Fibroblast of mammary gland (primary cell): ENCODE measurements around the gene LRMDA.
A peak's percentile ranks its signal among the peaks of the same experiment; 100 is the strongest.

Experiments
- DNase-seq: peaks from one replicate; pipeline ENCODE4 v3.0.0-alpha.2; 2010; ENCODE audit warnings: low read depth
- H3K4me3 ChIP-seq: 2 replicates; pipeline ENCODE4 v1.5.1; 2011; ENCODE audit warnings: low read depth, mild to moderate bottlenecking, low read length, moderate library complexity; ENCODE audit not compliant: control insufficient read depth
- TF ChIP-seq, protein P1 (sequence below): conservative IDR thresholded peaks from 2 replicates; pipeline ENCODE4 v1.5.1; 2011; ENCODE audit warnings: low read depth, low read length, inconsistent platforms; ENCODE audit not compliant: control insufficient read depth, insufficient read depth

Gene LRMDA

DNA sequence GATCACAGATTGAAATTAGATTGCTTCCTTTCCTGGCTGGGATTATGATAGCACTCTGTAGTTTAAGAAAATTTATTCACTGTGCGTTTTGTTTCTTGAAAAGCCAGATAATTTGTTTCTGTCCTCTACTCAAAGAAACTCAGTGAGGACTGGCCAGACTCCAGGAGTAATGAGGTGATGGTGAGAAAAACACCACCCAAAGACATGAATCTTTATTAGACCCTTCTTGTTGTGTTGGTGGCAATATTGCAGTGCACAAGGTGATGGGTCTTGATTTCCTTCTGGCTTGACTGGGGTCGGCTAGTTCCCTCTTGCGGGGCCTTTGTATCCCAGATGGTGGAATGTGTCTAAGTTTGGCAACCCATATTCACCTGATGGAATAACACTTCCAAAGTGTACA is 756.8 kb downstream of the LRMDA start:
- TF ChIP-seq, protein P1, sequence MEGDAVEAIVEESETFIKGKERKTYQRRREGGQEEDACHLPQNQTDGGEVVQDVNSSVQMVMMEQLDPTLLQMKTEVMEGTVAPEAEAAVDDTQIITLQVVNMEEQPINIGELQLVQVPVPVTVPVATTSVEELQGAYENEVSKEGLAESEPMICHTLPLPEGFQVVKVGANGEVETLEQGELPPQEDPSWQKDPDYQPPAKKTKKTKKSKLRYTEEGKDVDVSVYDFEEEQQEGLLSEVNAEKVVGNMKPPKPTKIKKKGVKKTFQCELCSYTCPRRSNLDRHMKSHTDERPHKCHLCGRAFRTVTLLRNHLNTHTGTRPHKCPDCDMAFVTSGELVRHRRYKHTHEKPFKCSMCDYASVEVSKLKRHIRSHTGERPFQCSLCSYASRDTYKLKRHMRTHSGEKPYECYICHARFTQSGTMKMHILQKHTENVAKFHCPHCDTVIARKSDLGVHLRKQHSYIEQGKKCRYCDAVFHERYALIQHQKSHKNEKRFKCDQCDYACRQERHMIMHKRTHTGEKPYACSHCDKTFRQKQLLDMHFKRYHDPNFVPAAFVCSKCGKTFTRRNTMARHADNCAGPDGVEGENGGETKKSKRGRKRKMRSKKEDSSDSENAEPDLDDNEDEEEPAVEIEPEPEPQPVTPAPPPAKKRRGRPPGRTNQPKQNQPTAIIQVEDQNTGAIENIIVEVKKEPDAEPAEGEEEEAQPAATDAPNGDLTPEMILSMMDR, result no peak
- no peak overlapping the region for H3K4me3 ChIP-seq
- DNase-seq, result no peak

DNA sequence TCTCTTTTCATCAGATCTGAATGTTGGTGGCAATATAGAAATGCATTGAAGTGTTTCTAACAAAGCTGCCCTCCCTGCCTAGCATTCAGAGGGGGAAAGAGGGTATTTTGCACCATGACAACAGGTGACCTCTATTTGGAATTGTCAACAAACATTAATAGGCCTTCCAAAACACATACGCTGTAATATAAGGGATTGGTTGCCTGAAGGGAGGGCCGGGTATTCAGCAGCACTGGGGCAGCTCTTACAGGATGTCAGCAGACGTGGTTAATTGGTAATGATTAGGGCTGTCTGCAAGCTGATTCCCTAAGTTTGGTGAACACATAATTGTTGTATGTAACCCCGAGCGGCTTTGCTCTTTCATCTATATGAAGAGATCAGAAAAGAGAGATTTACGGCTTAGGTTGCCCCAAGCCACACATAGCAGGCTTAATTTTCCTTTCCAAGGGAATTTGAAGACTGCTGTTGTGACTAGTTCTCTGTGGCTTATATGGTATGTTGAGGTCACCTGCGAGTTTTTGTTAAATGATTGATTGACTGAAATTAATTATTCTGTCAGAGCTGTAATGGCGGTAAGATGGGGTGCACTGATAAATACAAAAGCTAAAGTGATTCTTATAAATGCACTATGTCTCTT is 759.3 kb downstream of the LRMDA start:
- TF ChIP-seq, protein P1, result no peak
- no peak for DNase-seq
- no peak overlapping the region for H3K4me3 ChIP-seq

DNA sequence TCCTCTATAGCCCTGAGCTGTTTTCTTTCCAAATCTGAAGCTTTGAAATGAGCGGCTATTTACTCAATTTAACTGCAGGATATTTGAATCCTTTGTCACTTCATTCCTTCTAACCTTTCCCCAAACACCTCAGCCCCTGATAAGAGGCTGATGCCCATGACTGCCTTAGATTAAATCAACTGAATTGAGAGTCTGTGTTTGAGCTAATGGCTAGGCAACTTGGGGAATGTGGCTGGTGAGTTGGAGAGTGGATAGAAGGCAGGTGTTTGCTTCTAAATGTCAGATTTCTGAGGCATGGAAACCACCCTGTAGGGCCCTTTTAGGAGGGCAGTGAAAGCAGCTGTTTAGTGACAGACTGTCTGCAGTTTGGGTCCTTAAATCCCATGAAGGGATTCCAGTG is 759.9 kb downstream of the LRMDA start:
- TF ChIP-seq, protein P1, result no peak

DNA sequence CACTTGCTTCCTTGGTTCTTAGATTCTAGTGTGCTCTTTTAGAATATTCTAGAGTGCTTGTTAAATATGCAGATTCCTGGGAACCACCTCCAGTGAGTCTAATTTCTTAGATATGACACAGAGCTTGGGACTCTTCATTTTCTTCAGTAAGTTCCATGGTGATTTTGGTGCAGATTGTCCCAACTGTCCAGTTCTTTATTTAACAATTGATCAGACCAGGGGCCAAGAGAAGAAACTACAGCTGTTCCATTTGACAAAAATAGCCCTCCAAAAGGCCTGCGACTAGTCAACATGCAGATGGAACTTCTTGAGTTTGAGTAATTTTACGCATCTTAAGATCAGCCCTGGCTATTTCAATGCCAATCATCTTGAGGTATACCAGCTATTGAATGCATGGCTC is 760.7 kb downstream of the LRMDA start:
- no peak for DNase-seq
- TF ChIP-seq, protein P1, result no peak
- no peak overlapping the region for H3K4me3 ChIP-seq

More for the DNA sequence above, 759.9 kb downstream of the LRMDA start:
- no peak for DNase-seq
- H3K4me3 ChIP-seq, result no peak overlapping the region

DNA sequence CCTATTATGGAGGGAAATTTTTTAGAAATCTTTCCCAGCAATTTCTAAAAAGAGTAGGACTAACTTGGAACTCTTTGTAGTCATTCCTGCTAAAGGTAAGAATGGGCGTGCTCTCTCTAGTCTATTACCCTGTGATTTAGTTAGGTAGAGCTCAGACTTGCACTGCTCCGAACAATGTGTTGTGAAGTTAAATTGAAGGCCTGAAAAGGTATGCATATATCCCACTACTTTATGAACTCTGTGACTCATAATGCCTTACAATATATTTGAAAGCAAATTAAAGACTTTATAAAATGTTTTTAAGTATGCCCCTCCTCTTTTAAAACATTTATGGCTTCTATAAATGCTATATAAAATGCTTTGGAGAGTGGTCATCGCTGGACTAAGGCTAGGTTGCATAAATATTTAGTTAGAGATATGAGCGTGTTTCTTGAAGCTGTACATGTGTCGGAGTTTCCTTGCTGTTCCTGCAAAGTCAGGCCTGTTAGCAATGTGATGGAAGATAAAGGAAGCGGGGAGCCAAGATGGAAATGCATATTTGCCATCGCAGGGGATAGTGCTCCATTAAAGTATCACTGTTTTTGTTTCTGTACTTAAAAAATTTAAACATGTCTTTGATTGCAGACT is 761.4 kb downstream of the LRMDA start:
- TF ChIP-seq, protein P1, result no peak
- no peak for DNase-seq
- no peak overlapping the region for H3K4me3 ChIP-seq

DNA sequence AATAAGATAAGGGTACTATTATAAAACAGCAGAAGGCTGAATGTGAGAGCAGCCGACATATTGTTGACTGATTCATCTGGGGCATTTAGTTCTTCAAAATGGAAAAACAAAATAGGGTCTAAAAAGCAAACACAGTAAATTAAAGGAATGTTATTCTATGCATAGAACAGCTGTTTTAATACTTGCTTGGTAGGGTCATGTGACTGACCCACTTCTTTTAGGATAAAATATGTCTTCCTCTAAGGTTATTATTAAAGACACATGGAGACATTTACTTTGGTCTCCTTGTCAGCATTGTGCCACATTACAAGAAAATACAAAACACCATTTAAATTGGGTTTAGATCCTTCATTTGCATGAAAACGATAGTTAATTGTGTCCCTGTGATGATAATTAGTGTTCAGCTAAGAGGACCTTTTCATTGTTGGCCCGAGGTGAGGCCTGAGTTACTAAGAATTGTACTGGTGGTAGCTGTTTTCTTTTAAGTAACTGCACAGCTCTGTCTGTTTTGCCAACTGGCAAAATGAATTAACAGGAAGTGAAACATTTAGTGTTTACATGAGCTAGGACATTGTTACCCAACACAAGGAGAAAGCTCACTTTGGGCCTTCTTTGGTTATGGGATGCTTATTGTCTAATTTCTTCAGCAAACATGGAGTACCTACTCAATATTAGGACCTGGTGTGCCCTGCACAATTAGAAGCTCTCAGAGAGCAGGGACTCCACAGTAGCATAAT is 764.4 kb downstream of the LRMDA start:
- peak; percentile 53 for DNase-seq
- H3K4me3 ChIP-seq, result no peak overlapping the region
- TF ChIP-seq, protein P1, result no peak
